ENCODE data around the gene CNEP1R1. TPM values are rescaled to one million over a fixed set of nuclear protein-coding genes. Genes with fewer than 3 reads are reported as not detected.

CNEP1R1 gene
- total RNA-seq, 1 experiment from 2014 or later, result 14.6 TPM

DNA sequence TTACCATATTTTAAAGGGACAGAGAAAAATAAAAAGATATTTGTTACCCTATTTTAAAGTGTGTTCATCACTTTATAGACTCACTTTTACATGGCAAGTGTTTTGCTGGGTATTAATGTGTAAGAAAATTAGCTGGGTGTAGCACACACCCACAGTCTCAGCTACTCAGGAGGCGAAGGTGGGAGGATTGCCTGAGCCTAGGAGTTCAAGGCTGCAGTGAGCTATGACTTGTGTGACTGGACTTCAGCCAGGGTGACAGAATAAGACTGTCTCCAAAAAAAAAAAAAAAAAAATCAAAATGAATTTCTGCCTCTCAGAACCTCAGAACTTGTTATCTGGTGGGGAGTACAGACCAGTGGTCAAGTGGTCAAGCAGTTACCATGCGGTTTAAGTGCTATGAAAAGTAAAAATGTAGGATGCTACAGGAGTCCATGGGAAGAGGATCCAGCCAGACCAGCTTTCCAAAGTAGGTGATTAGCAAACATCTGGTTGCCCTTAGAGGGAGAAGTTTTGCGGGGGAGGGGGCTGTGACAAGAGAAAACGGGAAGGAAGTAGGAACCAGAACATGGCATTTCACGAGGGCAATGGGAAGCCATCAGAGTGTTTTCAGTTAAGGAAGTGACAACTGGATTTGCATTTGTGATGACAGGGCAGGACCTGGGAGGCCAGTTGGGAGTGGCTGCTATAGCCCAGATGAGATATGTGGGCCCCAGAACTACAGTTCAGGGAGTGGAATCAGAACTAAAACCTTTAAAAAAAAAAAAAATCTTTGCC, 13.9 kb downstream of the CNEP1R1 start:
- H3K4me1 ChIP-seq (ENCODE audit: control insufficient read depth in 1 of 2, insufficient read depth in 2 of 2, low read length in 2 of 2), result no peaks in the 10 kb centered on the region

More for the DNA sequence above, 13.9 kb downstream of the CNEP1R1 start:
- H3K79me2 ChIP-seq (ENCODE audit: insufficient read depth, low read length), result no peaks in the 10 kb centered on the region
- H3K9me2 ChIP-seq (ENCODE audit: insufficient read depth), result no peaks in the 10 kb centered on the region
- CTCF ChIA-PET, result no interaction called here
- ATAC-seq (no peak), DNase-seq (ENCODE audit: low read depth, low spot score) (no peak)
- H3K4me2 ChIP-seq (ENCODE audit: low read length), result no peak overlapping the region
- no peaks in the 10 kb centered on the region for H3K27me3 ChIP-seq (ENCODE audit: insufficient read depth, low read length)
- H4K20me1 ChIP-seq (ENCODE audit: insufficient read depth), result no peaks in the 10 kb centered on the region
- intact Hi-C loops (cut with micrococcal nuclease), result no loop called here
- H3K9ac ChIP-seq (ENCODE audit: low read length), result no peak overlapping the region
- TF ChIP-seq POLR2A (IDR thresholded peaks at IDR 0.05; ENCODE audit: borderline replicate concordance, extremely low read depth, insufficient read depth, insufficient read length) (no peak), YY1 (IDR thresholded peaks at IDR 0.05; ENCODE audit: extremely low read depth, insufficient replicate concordance, low read depth, low read length) (no peak), ZNF274 (IDR thresholded peaks at IDR 0.05; ENCODE audit: low read depth, low read length) (no peak), ZFX (IDR thresholded peaks at IDR 0.05) (no peak), EGR1 (IDR thresholded peaks at IDR 0.05; ENCODE audit: low read depth) (no peak), JUND (IDR thresholded peaks at IDR 0.05) (no peak), ELF1 (IDR thresholded peaks at IDR 0.05; ENCODE audit: borderline replicate concordance, low read depth) (no peak), SP1 (IDR thresholded peaks at IDR 0.05; ENCODE audit: low read depth) (no peak), EZH2 (IDR thresholded peaks at IDR 0.05) (no peak), CEBPB (IDR thresholded peaks at IDR 0.05; ENCODE audit: low read depth) (no peak), POLR2AphosphoS5 (IDR thresholded peaks at IDR 0.05; ENCODE audit: low read depth, low read length) (no peak), EZH2phosphoT487 (IDR thresholded peaks at IDR 0.05; ENCODE audit: borderline replicate concordance) (no peak), CBX3 (IDR thresholded peaks at IDR 0.05; ENCODE audit: low read depth) (no peak), TCF7L2 (IDR thresholded peaks at IDR 0.05; ENCODE audit: borderline replicate concordance, extremely low read depth, insufficient read depth, insufficient read length) (no peak), SIN3A (IDR thresholded peaks at IDR 0.05; ENCODE audit: low read depth) (no peak)
- TF ChIP-seq, protein P1, sequence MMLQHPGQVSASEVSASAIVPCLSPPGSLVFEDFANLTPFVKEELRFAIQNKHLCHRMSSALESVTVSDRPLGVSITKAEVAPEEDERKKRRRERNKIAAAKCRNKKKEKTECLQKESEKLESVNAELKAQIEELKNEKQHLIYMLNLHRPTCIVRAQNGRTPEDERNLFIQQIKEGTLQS (IDR thresholded peaks at IDR 0.05), result no peak
- TF ChIP-seq, protein P2, sequence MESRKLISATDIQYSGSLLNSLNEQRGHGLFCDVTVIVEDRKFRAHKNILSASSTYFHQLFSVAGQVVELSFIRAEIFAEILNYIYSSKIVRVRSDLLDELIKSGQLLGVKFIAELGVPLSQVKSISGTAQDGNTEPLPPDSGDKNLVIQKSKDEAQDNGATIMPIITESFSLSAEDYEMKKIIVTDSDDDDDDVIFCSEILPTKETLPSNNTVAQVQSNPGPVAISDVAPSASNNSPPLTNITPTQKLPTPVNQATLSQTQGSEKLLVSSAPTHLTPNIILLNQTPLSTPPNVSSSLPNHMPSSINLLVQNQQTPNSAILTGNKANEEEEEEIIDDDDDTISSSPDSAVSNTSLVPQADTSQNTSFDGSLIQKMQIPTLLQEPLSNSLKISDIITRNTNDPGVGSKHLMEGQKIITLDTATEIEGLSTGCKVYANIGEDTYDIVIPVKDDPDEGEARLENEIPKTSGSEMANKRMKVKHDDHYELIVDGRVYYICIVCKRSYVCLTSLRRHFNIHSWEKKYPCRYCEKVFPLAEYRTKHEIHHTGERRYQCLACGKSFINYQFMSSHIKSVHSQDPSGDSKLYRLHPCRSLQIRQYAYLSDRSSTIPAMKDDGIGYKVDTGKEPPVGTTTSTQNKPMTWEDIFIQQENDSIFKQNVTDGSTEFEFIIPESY (IDR thresholded peaks at IDR 0.05; ENCODE audit: extremely low read depth, insufficient replicate concordance, low read length), result no peak
- TF ChIP-seq, protein P3, sequence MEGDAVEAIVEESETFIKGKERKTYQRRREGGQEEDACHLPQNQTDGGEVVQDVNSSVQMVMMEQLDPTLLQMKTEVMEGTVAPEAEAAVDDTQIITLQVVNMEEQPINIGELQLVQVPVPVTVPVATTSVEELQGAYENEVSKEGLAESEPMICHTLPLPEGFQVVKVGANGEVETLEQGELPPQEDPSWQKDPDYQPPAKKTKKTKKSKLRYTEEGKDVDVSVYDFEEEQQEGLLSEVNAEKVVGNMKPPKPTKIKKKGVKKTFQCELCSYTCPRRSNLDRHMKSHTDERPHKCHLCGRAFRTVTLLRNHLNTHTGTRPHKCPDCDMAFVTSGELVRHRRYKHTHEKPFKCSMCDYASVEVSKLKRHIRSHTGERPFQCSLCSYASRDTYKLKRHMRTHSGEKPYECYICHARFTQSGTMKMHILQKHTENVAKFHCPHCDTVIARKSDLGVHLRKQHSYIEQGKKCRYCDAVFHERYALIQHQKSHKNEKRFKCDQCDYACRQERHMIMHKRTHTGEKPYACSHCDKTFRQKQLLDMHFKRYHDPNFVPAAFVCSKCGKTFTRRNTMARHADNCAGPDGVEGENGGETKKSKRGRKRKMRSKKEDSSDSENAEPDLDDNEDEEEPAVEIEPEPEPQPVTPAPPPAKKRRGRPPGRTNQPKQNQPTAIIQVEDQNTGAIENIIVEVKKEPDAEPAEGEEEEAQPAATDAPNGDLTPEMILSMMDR (IDR thresholded peaks at IDR 0.05 in 2 of 3, conservative IDR thresholded peaks at IDR 0.05 in 1 of 3; ENCODE audit: borderline replicate concordance in 1 of 3, insufficient read depth in 1 of 3, low read depth in 2 of 3, low read length in 2 of 3), result no peak
- no peak overlapping the region for H3K27ac ChIP-seq (ENCODE audit: low read depth, low read length)
- BruUV-seq (replicated peaks), result no TSS peak
- POLR2A ChIA-PET, result no interaction called here
- H2AFZ ChIP-seq (ENCODE audit: low read depth, low read length, poor library complexity, severe bottlenecking), result no peak overlapping the region
- H3K9me3 ChIP-seq (ENCODE audit: control insufficient read depth in 1 of 2, insufficient read depth in 1 of 2, low read depth in 1 of 2, low read length in 2 of 2), result no peaks in the 10 kb centered on the region
- H3K4me3 ChIP-seq (replicated peaks in 1 of 2; ENCODE audit: low read depth in 1 of 2, low read length in 2 of 2), result no peak overlapping the region
- RAD21 ChIA-PET (ENCODE audit: low non-redundant PET in 1 of 2, low total read pairs in 2 of 2, uncharacterized antibody in 2 of 2, unreplicated experiment in 2 of 2), result no interaction called here
- H3K36me3 ChIP-seq (ENCODE audit: control insufficient read depth in 1 of 2, insufficient read depth in 2 of 2, low read length in 2 of 2), result peaks cover 0 to 4% of the 10 kb centered on the region in 2 experiments; a peak in 2 of 4 replicates

Data from HCT116 (cell line).